ENCODE results near the gene SIRPG. TPM values are rescaled to one million over a fixed set of nuclear protein-coding genes. Genes with fewer than 3 reads are reported as not detected.

Gene SIRPG
- total and polyA plus RNA-seq, 2 of the 8 experiments (the other 6 are each of a cell fraction or from before 2014, with no cell fraction given) = 0.08 TPM; not detected in 1

DNA sequence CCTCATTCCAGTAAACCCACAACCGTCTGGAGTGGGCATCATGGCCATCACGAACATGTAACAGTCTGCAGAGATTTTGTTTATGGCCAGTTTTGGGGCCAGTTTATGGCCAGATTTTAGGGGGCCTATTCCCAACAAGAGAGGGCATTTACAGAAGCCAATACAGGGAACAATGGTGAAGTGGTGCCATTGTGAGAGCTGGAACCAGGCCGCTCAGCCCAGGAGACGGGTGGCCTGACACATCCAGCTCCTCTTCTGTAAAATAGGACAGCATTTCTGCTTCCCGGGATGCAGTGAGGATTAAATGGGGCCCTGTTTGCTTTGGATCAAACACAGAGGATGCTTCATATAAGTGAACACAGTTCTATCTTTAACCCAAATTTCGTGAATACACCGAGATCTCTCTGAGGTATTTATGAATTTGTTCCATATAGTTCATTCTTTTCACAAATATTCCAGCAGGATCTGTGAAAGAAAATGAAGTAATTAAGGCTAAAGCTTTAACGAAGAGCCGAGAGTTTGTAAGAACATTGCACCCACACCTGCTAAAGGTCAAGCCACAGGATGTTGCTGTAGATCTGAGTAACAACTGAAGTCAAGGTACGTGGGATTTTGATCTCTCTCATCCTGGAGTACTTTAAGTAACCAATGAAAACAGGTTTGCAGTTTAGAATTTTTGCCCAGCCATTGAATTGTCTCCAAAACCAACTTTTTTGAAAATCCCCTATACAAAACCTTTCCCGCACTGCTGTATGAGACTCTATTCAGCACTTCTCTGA is 14.5 kb upstream of the SIRPG start:
- Histone ChIP-seq H2BK15ac (ENCODE audit: low read length) (no peak overlapping the region), H3K4me1 (replicated peaks in 1 of 4; ENCODE audit: control insufficient read depth in 3 of 4, insufficient read depth in 4 of 4, low read length in 3 of 4) (no peaks in the 10 kb centered on the region), H3K79me1 (ENCODE audit: low read depth, low read length) (no peaks in the 10 kb centered on the region), H3K27me3 (replicated peaks in 1 of 4; ENCODE audit: control insufficient read depth in 3 of 4, extremely low read depth in 1 of 4, insufficient read depth in 3 of 4, low read length in 3 of 4) (peaks cover 0 to 13% (median 2%) of the 10 kb centered on the region in 4 experiments; a peak in 3 of 7 replicates), H2BK120ac (replicated peaks; ENCODE audit: low read depth, low read length) (no peak overlapping the region), H3K36me3 (ENCODE audit: control insufficient read depth in 2 of 4, insufficient read depth in 4 of 4, low read length in 3 of 4) (no peaks in the 10 kb centered on the region), H3K23ac (ENCODE audit: insufficient read length) (no peak overlapping the region), H3K4me3 (ENCODE audit: extremely low read depth in 1 of 4, insufficient read depth in 2 of 4, low read depth in 3 of 4, low read length in 4 of 4) (no peak overlapping the region), H4K5ac (ENCODE audit: insufficient read length, low read depth, low read length) (no peak overlapping the region), H4K20me1 (replicated peaks in 1 of 2; ENCODE audit: control insufficient read depth in 1 of 2, insufficient read depth in 2 of 2, low read length in 2 of 2) (peaks cover 0 to 1% of the 10 kb centered on the region in 2 experiments), H2AK5ac (ENCODE audit: low read depth, low read length) (no peak overlapping the region), H4K91ac (replicated peaks; ENCODE audit: insufficient read length, low read length) (no peak overlapping the region), H4K8ac (ENCODE audit: extremely low read depth, insufficient read depth, low read length) (no peak overlapping the region), H3K79me2 (ENCODE audit: control insufficient read depth in 1 of 2, insufficient read depth in 2 of 2, low read length in 2 of 2) (no peaks in the 10 kb centered on the region), H2BK5ac (ENCODE audit: low read depth, low read length) (no peak overlapping the region), H3K14ac (ENCODE audit: insufficient read length) (no peak overlapping the region), H3K9ac (replicated peaks in 1 of 4; ENCODE audit: extremely low read depth in 1 of 4, low read depth in 3 of 4, low read length in 3 of 4) (no peak overlapping the region), H3K4ac (replicated peaks; ENCODE audit: insufficient read length, low read depth, low read length) (no peak overlapping the region), H3K27ac (ENCODE audit: low read depth, low read length) (no peak overlapping the region), H3K9me3 (ENCODE audit: insufficient read depth in 2 of 2, low read depth in 1 of 2, low read length in 1 of 2) (peaks cover 0 to 4% of the 10 kb centered on the region in 2 experiments; a peak in 1 of 4 replicates), H3K23me2 (ENCODE audit: low read depth, low read length) (no peaks in the 10 kb centered on the region), H2BK20ac (ENCODE audit: low read length) (no peak overlapping the region), H3K4me2 (ENCODE audit: insufficient read depth in 1 of 2, low read depth in 2 of 2, low read length in 2 of 2) (no peak overlapping the region), H3K18ac (ENCODE audit: extremely low read depth, low read length) (no peak overlapping the region), H3K56ac (replicated peaks; ENCODE audit: insufficient read length, low read depth, low read length) (no peak overlapping the region), H2AFZ (ENCODE audit: low read length) (no peak overlapping the region), H2BK12ac (ENCODE audit: low read depth, low read length) (no peak overlapping the region)
- CTCF ChIA-PET (ENCODE audit: partially characterized antibody) = no interaction called here
- POLR2A ChIA-PET (ENCODE audit: partially characterized antibody) = no interaction called here
- peak in 1 of 2 experiments; percentile 3 for DNase-seq (ENCODE audit: low read depth in 1 of 2, low spot score in 2 of 2)
- WGBS, 2 experiments (ENCODE audit: extremely low coverage in 1 of 2, insufficient coverage in 1 of 2, insufficient read length in 1 of 2, insufficient replicate concordance in 2 of 2, low coverage in 1 of 2, low lambda C conversion rate in 2 of 2, missing lambda C conversion rate in 1 of 2) = 83% methylated on average over 11 of the region's 11 CpGs; no CpG with 5 or more reads in 1 of the 2 experiments
- FAIRE-seq = no peak
- TF ChIP-seq HDAC2 (IDR thresholded peaks at IDR 0.05; ENCODE audit: borderline replicate concordance in 1 of 2, low read depth in 2 of 2, low read length in 2 of 2) = no peak
- TF ChIP-seq RAD21 (IDR thresholded peaks at IDR 0.05 in 1 of 2, conservative IDR thresholded peaks at IDR 0.05 in 1 of 2; ENCODE audit: low read depth in 2 of 2, low read length in 2 of 2) = no peak
- no peak for TF ChIP-seq KDM4A (IDR thresholded peaks at IDR 0.05; ENCODE audit: low read depth, low read length, severe bottlenecking)
- no peak for TF ChIP-seq SRF (IDR thresholded peaks at IDR 0.05; ENCODE audit: low read depth, low read length)
- TF ChIP-seq TAF7 (optimal IDR thresholded peaks at IDR 0.05; ENCODE audit: borderline replicate concordance, low read depth, low read length) = no peak
- TF ChIP-seq NANOG (IDR thresholded peaks at IDR 0.05; ENCODE audit: insufficient read depth, low read depth, low read length, poor library complexity, severe bottlenecking) = no peak
- TF ChIP-seq, protein P1, sequence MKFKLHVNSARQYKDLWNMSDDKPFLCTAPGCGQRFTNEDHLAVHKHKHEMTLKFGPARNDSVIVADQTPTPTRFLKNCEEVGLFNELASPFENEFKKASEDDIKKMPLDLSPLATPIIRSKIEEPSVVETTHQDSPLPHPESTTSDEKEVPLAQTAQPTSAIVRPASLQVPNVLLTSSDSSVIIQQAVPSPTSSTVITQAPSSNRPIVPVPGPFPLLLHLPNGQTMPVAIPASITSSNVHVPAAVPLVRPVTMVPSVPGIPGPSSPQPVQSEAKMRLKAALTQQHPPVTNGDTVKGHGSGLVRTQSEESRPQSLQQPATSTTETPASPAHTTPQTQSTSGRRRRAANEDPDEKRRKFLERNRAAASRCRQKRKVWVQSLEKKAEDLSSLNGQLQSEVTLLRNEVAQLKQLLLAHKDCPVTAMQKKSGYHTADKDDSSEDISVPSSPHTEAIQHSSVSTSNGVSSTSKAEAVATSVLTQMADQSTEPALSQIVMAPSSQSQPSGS (IDR thresholded peaks at IDR 0.05; ENCODE audit: low read length) = no peak
- no peak for TF ChIP-seq SP1 (IDR thresholded peaks at IDR 0.05; ENCODE audit: low read depth, low read length)
- TF ChIP-seq SIX5 (IDR thresholded peaks at IDR 0.05; ENCODE audit: low read depth, low read length) = no peak
- TF ChIP-seq EGR1 (IDR thresholded peaks at IDR 0.05; ENCODE audit: borderline replicate concordance, low read depth, low read length) = no peak
